Spleen (tissue), 7 donors: ENCODE measurements around the gene GPSM3.
A peak's percentile ranks its signal among the peaks of the same experiment; 100 is the strongest.

Experiments
- CTCF ChIP-seq, 11 experiments: fragments of 200-600 bp in 7 of 11; fragments of 450-650 bp in 4 of 11; sonication (generic) in 4 of 11; IDR thresholded peaks in 8 of 11; conservative IDR thresholded peaks in 3 of 11; 1 replicate in 7 of 11; 2 replicates in 4 of 11; pipeline versions ENCODE4 v1.4.0 to v1.8.0; 2016 to 2021; ENCODE audit warnings: antibody characterized with exemption in 11 of 11, inconsistent platforms in 4 of 11, mild to moderate bottlenecking in 1 of 11
- POLR2A ChIP-seq, 3 donors: fragments of 450-650 bp; IDR thresholded peaks; one replicate each; pipeline ENCODE4 v1.5.1; 2017; ENCODE audit warnings: antibody characterized with exemption in 3 of 3, mild to moderate bottlenecking in 1 of 3
- POLR2AphosphoS5 ChIP-seq, 3 donors: sonication (generic); formaldehyde crosslinking; IDR thresholded peaks; one replicate each; pipeline ENCODE4 v1.5.1; 2017; ENCODE audit warnings: antibody characterized with exemption in 3 of 3
- donor health status: DM: no; HTN: no; CAD: no; lungs with moderate emphysema.
- donor health status: DM: no; HTN: no; CAD: no.
- donor health status: DM: no; HTN: no; CAD: no.

GRCh38 chr6:32175711-32176475 is 16.6 kb downstream of the GPSM3 start, which contains the start of gene AGPAT1:
- TF ChIP-seq CTCF (IDR thresholded peaks at IDR 0.05 in 8 of 11, conservative IDR thresholded peaks at IDR 0.05 in 3 of 11) (no peak), POLR2A (IDR thresholded peaks at IDR 0.05) (peak in 2 of 3 donors; percentile 13 to 20), POLR2AphosphoS5 (IDR thresholded peaks at IDR 0.05) (peak; percentile 90 to 93 (median 91))
